Uterus (tissue), 2 donors: ENCODE data around the gene A4GALT.

Experiments used
- CTCF ChIP-seq, 4 experiments: fragments of 200-600 bp in 2 of 4; fragments of 450-650 bp in 2 of 4; sonication (generic) in 2 of 4; IDR thresholded peaks; one replicate each; pipeline ENCODE4 v1.5.1; 2016 to 2019; ENCODE audit warnings: antibody characterized with exemption in 4 of 4, mild to moderate bottlenecking in 2 of 4, moderate library complexity in 1 of 4
- POLR2A ChIP-seq, 2 donors: fragments of 450-650 bp; IDR thresholded peaks; one replicate each; pipeline ENCODE4 v1.6.1; 2016; ENCODE audit warnings: antibody characterized with exemption in 2 of 2, mild to moderate bottlenecking in 1 of 2, moderate library complexity in 1 of 2

DNA sequence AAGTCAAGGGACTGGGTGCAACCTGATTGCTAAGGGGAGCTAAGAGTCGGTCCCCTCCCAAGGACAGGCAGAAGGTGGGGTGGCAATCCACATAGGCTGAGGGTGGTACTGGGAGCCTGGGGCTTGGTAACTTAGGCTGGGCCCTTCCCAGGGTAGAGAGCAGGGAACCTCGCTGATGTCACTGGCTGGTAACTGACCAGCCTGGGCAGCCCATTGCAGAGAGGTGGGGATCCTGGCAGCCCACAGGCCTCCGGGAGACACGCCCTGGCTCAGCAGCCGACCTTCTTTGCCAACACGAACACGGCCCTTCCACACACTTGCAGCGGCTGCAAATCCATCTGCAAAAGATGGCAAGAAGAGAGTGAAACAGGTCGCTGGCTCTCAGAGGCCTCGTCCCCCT is 25.4 kb downstream of the A4GALT start:
- TF ChIP-seq POLR2A (IDR thresholded peaks at IDR 0.05) (no peak), CTCF (IDR thresholded peaks at IDR 0.05) (no peak)
